ENCODE results near the gene TRAPPC10.

GRCh38 chr21:44062380-44062779, 50.3 kb downstream of the TRAPPC10 start:
- TF ChIP-seq POU5F1 (IDR thresholded peaks at IDR 0.05; ENCODE audit: low read depth, low read length) = no peak
- TF ChIP-seq CTCF (IDR thresholded peaks at IDR 0.05; ENCODE audit: control extremely low read depth in 1 of 3, insufficient read depth in 1 of 3, low read depth in 1 of 3, low read length in 3 of 3) = no peak
